Right kidney (tissue), 1 donor: ENCODE data around the gene MACROD2.
"Not testable (repeated sequence)": the region's sequence is repeated elsewhere in the genome, so short reads cannot be mapped to it uniquely, and the experiment has no call there.

Experiments used
- DNase-seq: peaks from one replicate; pipeline ENCODE4 v3.0.0-alpha.2; 2016

The MACROD2 gene

DNA sequence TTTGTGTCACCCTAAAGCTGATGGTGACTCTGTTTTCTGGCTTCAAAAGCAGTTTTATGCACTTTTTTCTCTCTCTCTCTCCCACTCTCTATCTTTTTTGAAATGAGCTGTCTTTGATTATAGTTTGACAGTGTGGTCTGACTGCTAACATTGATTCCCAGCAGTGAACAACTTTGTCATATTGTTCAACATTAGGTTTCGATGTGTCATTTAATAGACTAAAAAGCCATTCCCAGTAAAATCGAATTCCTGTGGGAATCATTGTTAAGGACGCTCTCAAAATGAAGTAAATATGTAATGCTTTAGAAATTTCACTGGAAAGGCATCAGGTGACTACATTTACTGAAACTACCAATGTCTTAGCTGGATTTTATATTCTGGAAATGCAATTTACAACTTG is 412.0 kb downstream of the MACROD2 start:
- no peak for DNase-seq

DNA sequence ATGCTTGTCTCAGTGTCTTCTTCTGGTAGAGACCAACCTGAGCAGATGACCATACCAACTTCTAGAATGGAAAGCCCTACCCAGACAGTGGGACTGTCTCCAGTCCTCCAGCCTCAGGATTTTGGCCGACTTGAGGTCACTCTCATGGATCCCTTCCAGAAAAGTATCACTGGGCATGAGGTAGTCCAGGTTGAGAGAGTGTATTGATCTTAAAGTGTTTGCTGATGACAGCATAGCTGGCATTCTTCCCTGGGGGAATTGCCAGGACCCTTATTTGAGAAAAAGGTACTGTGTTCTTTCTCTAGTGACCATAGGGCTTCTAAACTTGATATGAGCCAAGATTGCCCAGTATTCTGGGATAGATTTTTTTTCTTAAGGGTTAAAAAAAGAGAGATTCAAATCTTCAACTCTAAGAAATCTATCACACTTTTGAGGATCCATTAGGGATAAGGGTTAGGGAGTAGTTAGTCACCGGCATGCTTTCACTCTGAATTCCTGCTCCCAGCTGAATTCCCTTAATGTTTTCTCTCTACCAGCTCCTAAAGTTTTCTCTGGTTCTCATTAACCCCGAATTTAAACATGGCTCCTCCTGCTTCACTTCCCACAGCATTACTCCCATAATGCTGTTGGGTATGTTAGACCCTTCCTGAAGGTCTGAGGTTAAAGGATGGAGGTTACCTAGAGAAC is 415.7 kb downstream of the MACROD2 start:
- DNase-seq: no peak

DNA sequence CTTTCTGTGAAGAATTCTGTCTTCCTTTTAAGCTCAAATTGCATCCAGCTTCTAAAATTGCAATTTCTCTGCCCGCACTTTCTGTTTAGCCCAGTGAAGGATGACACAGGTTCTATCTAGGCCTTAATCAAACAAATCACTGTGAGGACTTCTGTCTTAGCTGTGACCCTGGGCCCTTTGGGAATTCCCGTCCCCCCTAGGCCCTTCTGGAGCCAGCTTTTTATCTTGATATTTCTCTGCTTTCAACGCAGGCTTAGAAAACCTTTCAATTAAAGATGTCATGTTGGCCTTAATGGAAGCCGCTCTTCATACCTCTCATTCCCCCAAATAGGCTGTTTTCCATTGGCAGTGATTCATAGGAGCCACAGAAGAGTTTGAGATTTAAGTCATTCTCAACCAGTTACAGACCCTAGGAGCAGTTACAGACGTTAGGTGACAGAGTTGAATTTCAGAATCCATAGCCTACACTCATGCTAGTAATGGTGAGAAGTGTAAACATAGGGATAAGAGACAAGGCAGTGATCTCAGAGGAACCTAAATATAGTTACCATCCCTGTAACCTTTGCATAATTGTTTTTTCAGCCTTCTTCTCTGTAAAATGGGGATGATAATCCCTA is 416.9 kb downstream of the MACROD2 start:
- DNase-seq: no peak

DNA sequence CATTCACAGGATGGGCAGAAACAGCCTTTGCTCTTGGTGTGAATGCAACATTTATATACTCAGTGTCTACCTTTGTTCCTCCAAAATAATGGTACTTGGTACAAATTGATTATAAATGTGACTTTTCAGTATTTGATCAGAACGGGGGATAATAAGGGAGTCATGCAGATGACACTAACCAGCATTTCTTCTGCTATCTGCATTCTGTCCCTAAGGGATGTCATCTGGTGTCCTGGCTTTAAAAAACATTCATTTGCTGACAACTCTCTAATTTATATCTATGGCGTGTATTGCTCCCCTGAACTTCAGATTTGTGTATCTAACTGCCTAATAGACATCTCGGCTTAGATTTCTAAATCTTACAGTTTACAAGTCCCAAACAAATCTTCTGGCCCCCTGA is 418.5 kb downstream of the MACROD2 start:
- no peak for DNase-seq

DNA sequence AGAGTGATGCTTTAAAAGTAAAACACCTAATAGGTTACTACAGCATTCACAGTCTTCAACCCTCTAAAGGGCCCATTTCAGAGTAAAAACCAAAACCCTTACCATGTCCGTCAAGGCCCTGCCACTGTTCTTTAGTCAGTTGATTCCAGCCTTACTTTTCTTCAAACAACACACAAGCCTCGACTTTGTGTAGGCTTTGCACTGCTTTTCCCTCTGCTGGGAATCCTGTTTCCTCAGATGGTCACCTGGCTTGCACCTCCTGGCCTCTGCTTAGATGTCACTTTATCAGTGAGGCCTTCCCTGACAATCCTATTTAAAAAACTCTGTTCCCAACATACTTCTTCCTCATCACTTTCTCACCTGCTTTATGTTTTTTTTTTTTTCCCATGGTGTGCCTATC is 419.2 kb downstream of the MACROD2 start:
- DNase-seq: no peak

DNA sequence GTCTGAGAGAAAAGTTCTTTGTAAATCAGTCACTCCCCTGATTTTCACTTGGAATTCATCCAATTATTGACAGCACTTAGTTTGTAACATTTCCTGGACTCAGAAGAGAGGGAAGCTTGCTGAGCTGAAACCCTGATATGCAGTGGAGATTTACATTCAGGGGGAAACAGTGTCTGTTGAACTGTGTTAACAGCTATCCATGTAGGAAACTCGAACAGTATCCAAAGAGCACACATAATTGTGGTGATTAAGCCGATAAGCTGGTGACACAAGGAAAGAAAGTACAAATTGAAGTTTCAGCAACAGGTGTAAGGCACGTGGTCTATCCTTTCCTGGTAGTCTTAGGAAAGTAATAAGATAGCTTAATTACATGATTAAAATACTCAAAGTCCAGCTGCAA is 420.2 kb downstream of the MACROD2 start:
- DNase-seq: peak; percentile 4

DNA sequence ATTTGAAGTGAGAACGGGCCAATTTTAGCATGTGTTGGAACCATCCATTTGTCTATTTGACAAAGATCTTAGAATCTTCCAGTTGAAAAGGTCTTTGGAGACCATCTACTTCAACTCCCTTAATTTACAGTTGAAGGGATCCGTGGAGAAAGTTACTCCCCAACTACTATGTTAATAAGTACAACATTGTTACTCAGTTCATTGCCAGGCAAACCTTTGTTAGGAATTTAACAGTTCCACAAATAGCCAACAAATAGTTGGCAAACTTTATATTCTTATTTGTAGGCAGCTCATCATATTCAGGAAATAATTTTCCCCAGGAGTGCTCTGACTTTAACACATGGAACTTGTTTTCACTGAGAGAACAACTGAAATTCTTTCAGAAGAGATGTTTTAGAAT is 423.1 kb downstream of the MACROD2 start:
- DNase-seq: no peak

DNA sequence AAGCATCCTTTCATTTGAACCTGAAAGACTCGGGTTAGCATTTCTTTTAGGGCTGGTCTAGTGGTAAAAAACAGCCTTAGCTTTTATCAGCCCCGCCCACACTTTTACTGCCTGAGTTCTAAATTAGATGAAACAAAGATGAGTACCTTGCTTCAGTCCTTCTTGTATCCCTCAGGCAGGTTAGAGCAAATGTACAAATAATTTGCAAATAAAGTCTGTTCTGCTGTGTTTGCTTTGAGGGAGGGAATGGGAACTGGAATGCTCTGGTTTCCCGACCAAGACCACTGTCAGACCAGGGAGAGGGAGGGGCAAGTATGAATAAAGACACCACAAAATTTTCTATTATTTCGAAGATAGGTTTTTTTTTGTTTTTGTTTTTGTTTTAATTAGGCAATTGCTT is 427.6 kb downstream of the MACROD2 start:
- DNase-seq: no peak

DNA sequence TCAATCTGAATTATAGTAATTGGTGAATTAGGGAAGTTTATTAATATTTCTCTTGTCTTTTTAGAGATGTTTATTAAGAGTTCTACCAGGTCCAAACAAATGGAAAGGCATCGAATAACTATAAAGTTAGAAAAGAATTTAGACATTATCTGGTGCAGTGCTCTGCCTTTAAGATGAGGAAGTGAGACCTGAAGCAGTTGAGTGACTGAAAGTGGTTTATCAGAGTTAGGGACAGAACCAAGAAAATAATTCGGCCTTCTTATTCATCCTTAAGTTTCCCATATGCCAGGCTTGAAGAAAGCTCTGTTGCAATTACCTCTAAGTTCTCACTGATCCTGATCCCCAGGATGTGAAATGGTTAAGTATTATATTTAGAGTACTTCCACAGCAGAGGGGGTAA is 436.3 kb downstream of the MACROD2 start:
- DNase-seq: no peak

DNA sequence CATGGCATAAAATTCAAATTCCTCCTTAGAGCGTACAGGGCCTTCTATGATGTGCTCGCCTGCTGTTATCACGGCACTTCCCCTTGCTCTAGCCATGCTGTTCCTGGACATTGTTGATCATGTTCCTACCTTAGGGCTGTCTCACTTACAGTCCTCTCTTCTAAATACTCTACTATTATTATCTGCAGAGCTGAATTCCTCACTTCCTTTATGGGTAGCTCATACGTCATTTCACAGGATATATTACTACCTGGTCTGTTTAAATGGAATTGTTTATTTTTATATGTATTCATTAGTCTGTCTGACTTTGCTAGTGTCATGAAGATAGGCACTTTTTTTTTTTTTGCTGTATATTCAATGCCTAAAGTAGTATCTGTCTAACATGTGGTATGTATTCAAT is 436.8 kb downstream of the MACROD2 start:
- no peak for DNase-seq

DNA sequence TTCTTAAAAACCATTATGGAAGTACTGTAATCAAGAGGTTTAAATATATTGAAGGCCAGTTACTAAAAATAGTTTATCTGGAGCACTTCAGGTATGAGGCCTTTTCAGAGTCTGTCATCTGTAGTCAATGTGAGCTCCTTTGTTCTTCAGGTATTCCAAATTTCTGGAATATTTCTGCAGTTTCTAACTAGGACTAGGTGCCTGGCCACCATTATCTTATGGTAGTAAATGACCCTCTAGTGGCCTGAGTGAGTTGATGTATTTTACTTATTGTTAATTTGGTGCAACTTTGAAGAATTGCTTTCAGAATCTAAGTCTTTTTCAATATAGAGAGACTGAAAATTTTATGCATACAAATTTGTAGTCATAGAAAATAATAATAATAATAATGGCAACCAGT is 437.3 kb downstream of the MACROD2 start:
- DNase-seq: no peak

DNA sequence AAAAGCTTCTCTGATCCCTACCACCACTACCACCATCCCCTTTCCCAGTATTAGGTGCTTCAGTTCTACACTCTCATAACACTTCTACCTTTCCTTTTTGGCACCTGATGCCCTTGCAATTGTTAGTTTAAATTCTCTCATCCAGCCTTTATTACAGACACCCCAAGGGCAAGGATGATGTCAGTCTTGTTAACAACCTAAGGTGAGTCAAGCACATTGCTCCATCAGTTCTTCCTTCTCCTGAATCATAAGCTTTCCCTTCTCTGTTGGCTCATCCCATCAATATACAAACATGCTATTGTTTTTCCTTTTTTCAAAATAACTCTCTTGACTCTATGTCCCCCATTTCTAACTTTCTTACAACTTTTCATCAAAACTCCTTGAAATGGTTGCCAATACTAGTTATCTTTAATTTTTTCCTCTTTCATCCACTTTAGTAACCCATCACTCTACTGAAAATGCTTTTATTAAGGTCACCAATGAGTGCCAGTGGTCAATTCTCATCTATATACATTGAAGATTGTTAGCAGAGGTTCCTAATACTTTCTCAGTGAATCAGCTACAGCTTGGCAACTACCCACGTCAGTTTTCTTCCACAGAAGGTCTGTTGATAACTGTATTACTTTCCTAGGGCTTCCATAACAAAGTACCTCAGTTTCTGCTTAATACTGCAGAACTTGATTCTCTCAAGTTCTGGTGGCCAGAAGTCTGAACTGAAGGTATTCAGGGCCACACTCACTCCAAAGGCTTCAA is 439.2 kb downstream of the MACROD2 start:
- no peak for DNase-seq

DNA sequence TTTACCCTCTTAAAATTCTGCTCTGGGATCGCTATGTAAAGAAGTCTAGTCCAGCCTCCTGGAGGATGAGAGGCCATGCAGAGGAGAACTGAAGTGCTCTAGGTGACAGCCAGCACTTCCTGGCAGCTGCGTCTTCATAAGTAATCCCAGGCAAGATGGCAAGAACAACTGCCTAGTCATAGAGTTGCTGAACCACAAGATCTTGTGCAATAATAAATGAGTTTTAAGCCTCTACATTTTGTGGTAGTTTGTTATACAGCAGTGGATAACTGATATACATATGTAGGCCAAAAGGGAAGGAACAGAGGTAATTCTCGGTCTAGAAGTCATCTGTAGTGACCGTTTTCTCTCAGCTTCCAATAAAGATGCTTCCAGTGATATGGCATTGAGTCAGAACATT is 445.9 kb downstream of the MACROD2 start:
- no peak for DNase-seq

DNA sequence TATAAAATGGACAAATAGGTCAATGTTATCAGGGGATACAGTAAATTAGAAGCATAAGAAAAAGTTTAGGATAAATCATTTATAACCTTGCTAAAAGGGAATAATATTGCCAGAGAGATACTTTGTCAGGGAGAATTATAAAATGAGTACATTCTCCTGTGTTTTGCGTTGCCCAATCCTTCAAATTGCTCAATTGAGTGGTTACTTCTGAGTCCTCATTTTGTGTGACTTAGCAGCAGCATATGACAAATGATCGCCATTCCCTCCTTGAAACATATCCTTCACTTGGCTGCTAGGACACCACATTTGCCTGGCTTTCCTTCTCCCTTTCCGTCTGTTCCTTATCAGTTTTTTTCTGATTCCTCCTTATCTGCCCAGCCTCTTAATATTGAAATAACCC is 448.8 kb downstream of the MACROD2 start:
- DNase-seq: no peak

DNA sequence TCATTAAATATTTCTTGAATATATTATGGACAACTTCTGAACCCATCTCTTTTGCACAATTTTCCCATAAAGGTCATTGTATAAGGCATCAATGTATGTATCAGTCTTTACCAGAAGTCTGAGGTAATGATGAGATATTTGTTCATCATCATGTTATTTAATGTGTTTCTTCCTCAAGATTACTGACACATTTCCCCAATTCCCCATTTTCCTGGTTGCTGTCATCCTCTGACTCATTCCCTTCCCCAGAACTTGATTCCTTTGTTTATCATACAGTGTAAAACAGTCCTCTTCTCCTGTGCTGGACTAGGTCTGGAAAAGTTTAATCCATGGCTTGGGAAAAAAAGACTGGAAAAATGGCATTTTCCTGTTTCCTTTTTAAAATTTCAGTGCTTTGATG is 450.0 kb downstream of the MACROD2 start:
- DNase-seq: no peak

DNA sequence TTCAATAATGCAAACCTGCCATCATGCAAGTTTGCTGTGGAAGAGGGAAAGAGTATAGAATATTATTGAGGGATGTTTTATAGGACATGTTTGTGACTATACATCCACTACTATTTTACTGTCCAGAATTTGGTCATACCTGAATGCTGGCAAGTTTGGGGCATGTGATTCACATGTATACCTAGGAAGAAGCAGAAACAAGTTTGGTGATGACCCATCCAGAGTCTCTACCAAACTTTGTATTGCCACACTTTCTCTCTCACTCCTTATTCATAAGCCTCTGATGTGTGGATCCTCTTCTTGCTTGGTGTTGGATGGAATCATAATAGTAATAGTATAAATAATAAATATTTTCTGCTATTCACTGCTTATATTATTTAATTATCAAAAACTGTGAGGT is 450.6 kb downstream of the MACROD2 start:
- no peak for DNase-seq

DNA sequence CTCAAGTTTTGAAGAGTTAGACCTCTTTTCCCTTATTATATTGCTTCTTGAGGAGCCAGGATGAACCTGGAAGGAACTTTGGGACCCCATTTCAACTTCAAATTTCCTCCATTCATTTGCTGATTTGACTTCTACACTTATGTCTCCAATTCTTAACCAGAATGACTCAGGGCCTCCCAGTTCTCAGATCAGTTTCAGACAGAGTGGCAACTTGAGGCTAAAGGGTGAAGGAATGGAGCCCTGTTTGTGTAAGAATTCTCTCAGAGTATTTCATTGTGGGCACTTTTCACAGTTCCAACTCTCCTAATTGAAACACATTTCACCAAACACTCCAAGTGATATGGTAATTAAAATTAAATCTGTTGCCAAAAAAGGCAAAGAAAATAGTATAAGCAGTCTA is 451.1 kb downstream of the MACROD2 start:
- DNase-seq: no peak

DNA sequence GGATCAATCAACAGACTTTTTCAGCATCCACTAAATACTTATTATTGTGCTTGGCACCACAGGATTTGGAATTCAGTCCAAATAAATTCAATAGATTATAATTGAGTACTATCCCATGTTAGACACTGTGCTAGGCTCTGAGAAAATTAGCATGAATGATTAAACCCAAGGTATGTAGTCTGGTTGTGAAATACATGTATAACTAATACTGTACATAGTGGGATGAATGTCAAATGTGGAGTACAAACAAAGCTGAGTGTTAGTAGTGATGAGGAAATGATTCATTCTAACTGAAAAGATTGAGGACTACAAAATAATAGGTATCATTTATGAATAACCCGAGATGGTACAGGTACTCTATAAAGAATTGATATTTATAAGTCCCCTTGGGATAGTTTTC is 454.0 kb downstream of the MACROD2 start:
- DNase-seq: no peak

DNA sequence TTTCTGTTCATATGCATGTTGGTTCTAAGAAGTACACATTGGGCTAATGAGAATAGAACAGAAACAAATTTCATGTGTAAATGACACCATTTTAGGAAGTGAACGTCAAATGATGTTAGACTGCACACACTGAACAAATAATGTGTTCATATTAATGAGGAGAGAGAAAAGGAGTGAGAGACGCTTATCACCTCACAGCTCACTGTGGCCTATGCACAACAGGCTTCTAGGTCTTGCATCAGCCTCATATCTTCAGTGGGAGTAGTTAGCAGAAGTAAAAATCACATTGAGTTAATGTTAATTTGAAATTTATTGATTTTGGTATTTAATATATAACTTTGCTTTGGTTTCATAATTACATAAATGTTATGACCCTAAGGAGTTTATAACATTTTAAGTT is 454.9 kb downstream of the MACROD2 start:
- DNase-seq: no peak

DNA sequence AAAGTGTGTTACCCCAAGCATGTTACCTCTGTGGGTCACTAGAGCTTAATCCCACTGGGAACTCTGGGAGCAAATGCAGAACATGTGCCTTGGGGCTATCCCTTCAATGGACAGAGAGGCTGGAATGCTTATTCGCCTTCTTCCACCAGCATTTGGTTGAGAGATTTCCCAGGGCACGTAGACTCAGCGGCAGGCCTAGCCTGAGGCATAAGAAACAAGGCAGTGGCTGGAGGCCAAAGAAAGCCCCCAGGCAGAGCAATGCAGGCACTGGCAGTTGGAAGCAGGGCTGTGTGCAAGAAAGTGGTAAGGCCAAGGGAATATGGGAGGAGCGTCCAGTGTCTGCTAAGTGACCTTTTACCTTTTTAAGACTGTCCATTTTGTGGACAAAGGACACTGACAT is 456.1 kb downstream of the MACROD2 start:
- DNase-seq: no peak

DNA sequence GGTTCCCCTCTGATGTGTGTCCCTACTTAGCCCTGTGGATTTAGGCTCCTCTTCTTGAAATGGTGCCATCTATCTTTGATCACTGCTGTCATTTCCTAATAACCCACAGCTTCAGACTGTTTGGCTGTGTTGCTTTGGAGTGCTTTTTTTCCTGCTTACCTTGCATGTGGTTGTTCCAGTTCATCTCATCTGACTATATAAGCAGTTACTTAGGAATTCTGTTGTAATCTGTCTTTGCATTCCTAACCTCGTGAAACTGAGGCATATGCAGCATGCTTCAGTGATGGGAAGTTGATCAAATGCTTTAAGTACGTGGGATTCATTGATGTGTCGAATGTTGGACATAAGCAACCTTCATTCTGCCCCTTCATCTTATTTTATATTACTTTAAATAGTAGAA is 457.9 kb downstream of the MACROD2 start:
- no peak for DNase-seq

DNA sequence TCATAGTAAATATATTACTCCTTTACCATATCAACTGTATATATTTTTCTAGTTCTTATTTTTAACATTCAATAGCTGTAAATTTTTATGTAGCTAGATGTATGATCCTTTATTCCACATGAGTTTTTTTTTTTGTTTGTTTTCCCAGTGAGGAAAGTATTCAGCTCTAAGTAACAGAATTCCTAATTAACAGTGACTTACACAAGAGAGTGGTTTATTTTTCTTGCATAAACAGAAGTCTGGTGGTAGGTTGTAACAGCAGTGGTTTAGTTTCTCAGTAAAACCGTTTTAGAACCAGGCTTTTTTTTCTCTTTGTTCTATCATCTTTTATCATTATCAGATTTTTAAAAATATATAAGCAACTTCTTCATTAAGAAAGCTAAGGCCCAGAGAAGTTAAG is 459.0 kb downstream of the MACROD2 start:
- no peak for DNase-seq

DNA sequence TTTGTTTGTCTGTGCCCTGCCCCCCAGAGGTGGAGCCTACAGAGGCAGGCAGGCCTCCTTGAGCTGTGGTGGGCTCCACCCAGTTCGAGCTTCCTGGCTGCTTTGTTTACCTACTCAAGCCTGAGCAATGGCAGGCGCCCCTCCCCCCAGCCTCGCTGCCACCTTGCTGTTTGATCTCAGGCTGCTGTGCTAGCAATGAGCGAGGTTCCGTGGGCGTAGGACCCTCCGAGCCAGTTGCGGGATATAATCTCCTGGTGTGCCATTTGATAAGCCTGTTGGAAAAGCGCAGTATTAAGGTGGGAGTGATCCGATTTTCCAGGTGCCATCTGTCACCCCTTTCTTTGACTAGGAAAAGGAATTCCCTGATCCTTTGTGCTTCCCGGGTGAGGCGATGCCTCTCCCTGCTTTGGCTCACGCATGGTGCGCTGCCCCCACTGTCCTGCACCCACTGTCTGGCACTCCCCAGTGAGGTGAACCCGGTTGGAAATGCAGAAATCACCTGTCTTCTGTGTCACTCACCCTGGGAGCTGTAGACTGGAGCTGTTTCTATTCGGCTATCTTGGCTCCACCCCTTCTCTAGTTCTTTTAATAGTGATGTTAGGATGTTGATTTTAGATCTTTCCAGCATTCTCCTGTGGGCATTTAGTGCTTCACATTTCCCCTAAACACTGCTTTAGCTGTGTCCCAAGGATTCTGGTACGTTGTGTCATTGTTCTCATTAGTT is 471.9 kb downstream of the MACROD2 start:
- not testable (repeated sequence) for DNase-seq
